Central memory CD8-positive, alpha-beta T cell (primary cell): ENCODE measurements around the gene LETM1.

ENCODE experiments used
- ATAC-seq: fragments of 150-1000 bp; cut with Tn5 transposase; replicated peaks from 2 replicates; pipeline ENCODE4 v1.10.0; 2022; ENCODE audit warnings: mild to moderate bottlenecking, moderate FRiP score, moderate number of reproducible peaks; ENCODE audit not compliant: poor library complexity, severe bottlenecking; ENCODE audit errors: extremely low read depth
- DNase-seq, 2 donors: peaks; one replicate each; pipeline ENCODE4 v3.0.0; 2021; ENCODE audit warnings: low spot score in 2 of 2
- H3K27ac Mint-ChIP-seq: one replicate; pipeline ENCODE4 v1.8.0; 2022; ENCODE audit warnings: low read depth, mild to moderate bottlenecking, moderate library complexity, mixed read lengths
- H3K27me3 Mint-ChIP-seq: one replicate; pipeline ENCODE4 v1.8.0; 2022; ENCODE audit warnings: mixed read lengths
- H3K36me3 Mint-ChIP-seq: one replicate; pipeline ENCODE4 v1.8.0; 2022; ENCODE audit warnings: mild to moderate bottlenecking, moderate library complexity, mixed read lengths; ENCODE audit not compliant: insufficient read depth
- H3K4me1 Mint-ChIP-seq: one replicate; pipeline ENCODE4 v1.8.0; 2022; ENCODE audit warnings: mixed read lengths
- H3K4me3 Mint-ChIP-seq: one replicate; pipeline ENCODE4 v1.8.0; 2022; ENCODE audit warnings: mild to moderate bottlenecking, moderate library complexity, mixed read lengths
- H3K9me3 Mint-ChIP-seq: one replicate; pipeline ENCODE4 v1.8.0; 2022; ENCODE audit warnings: mixed read lengths

LETM1 gene

DNA sequence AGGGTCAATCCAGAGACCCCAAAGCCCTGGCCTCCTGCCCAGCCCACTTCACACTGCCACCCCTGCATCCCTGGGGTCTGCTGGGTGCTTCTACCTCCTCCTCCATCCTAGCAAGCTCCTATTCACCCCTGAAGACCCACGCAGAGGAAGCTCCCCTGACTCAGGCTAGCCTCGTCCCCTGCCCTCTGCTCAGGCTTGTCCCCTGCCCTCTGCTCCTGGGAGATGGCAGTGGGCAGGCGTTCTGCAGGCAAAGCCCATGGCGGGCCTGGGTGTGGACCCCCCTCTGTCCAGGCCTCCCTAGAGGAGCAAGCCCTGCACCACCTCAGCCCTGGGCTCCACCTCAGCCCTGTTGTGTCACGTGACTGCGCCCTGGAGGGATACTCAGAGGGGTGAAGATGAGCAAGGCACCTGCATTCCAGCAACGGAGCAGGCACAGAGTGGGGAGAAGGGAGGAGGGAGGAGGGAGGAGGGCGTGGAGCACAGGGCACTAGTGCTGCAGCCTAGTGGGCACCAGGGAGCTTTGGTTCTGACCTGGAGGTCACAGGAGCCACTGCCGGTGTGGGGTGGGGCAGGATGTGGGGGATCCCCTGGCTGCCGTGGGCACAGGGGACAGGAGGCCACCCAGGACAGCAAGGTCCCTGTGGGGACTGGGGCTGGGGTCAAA is 90.4 kb downstream of the LETM1 start:
- no peak overlapping the region for H3K27ac Mint-ChIP-seq
- no peaks in the 10 kb centered on the region for H3K4me1 Mint-ChIP-seq
- no peak overlapping the region for H3K4me3 Mint-ChIP-seq
- H3K27me3 Mint-ChIP-seq = peaks cover 43% of the 10 kb centered on the region
- H3K9me3 Mint-ChIP-seq = no peaks in the 10 kb centered on the region
- no peaks in the 10 kb centered on the region for H3K36me3 Mint-ChIP-seq
- no peak for DNase-seq
- no peak for ATAC-seq

DNA sequence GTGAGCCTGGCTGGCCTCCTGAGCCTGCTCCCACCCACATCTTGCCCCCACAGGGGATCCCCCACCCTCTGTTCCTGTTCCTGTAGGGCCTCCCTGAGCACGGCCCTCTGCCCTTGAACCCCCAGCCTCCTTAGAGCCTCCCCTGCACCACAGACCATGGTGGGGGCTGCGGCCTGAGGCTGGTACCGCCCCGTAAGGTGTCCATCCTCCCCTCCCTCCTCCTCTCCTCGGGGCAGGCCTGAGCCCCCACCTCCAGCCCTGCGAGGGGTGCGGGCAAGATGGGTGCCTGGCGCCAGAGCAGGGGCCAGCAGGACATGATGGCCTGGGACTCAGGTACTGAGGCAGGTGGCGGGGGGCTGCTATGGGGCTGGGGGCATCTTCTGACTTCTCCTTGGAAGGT is 91.3 kb downstream of the LETM1 start:
- H3K36me3 Mint-ChIP-seq = no peaks in the 10 kb centered on the region
- DNase-seq (no peak), ATAC-seq (no peak)
- H3K27ac Mint-ChIP-seq = no peak overlapping the region
- H3K9me3 Mint-ChIP-seq = no peaks in the 10 kb centered on the region
- peaks cover 43% of the 10 kb centered on the region for H3K27me3 Mint-ChIP-seq
- H3K4me3 Mint-ChIP-seq = no peak overlapping the region
- H3K4me1 Mint-ChIP-seq = no peaks in the 10 kb centered on the region

DNA sequence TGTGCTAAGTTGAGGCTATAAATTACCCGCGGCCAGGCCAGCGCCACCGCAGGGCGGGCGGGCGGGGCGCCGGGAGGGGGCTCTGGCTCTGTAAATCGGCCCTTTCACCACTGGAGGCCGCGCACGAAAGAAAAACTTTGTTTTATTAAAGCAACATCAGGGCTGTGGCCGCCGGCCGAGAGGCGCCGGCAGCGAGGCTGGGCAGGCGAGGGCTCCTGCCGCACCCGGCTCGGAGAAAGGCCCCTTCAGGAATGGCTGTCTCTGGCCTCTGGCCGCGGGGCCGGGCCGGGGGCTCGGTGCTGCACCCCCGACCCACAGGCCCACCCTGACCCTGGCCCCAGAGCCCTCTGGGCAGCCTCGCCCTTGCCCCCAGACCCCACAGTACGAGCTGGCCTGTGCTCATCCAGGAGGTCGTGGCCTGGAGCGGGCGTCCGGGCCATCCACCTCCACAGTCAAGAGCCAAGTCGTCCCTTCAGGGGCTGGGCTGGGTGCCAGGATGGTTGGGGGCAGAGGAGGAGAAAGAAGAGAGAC is 92.3 kb downstream of the LETM1 start:
- Mint-ChIP-seq H3K36me3 (no peaks in the 10 kb centered on the region), H3K27ac (no peak overlapping the region), H3K9me3 (no peaks in the 10 kb centered on the region), H3K27me3 (peaks cover 32% of the 10 kb centered on the region), H3K4me1 (no peaks in the 10 kb centered on the region), H3K4me3 (no peak overlapping the region)
- DNase-seq (no peak), ATAC-seq (no peak)

DNA sequence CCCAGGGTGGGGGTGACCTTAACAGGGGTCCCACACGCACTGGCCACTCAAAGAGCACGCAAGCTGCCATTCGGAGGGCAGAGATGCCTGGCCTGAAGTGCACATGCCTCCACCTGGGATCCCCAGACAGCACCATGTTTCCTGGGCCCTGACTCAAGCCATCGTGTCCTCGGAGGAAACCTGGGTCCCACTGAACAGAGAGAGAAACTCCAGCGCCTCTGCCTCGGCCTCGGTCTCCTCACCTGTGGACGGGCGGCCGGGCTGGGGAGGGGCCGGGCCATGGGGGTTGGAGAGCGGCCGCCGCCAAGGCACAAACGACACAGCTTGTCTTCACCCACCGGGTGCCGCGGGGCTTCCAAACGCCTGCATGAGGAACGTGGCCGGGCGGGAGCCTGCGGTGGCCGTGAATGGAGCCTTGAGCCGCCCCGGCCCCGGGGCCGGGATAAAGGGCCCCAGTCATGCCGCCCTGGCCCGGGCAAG is 92.8 kb downstream of the LETM1 start:
- DNase-seq (no peak), ATAC-seq (no peak)
- H3K9me3 Mint-ChIP-seq = no peaks in the 10 kb centered on the region
- no peaks in the 10 kb centered on the region for H3K4me1 Mint-ChIP-seq
- no peak overlapping the region for H3K4me3 Mint-ChIP-seq
- H3K36me3 Mint-ChIP-seq = no peaks in the 10 kb centered on the region
- H3K27ac Mint-ChIP-seq = no peak overlapping the region
- H3K27me3 Mint-ChIP-seq = peaks cover 27% of the 10 kb centered on the region

DNA sequence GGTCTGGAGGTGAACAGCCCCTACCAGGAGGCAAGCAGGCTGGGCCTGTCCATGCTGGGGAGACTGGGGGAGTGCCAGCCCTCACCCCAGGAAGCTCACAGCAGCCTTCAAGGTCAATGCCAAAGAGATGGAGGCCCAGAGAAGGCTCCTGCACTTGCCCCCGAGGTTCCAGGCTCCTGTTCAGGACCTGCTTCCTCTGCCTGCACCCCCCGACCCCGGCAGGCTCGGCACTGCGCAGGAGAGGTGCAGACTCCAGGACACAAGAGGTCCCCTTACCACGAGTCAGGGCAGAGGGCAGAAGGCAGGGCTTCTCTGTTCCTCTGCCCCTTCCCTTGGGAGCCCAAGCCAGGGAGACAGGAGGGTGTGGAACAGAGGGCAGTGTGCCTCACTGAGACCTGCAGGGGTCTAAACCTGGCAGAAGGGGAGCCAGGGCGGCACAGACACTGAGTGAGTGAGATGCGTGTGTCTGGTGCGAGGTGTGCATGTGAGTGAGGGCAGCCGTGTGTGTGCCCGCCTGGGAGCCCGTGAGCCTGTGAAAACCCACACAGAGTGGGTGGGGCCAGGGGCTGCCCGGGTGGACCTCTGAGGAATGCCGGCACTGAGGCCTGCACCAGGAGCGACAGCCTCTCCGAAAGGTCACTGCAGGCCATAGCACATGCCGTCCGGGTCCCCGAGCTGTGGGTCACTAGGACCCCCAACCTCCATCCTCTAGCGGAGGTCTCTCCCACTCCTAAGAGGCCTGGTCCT is 93.5 kb downstream of the LETM1 start:
- Mint-ChIP-seq H3K27me3 (peaks cover 24% of the 10 kb centered on the region), H3K9me3 (no peaks in the 10 kb centered on the region), H3K4me3 (no peak overlapping the region), H3K4me1 (no peaks in the 10 kb centered on the region), H3K36me3 (no peaks in the 10 kb centered on the region), H3K27ac (no peak overlapping the region)
- DNase-seq (no peak), ATAC-seq (no peak)
